Measurements from ENCODE around the gene ZNF442.
"Not testable (repeated sequence)": the region's sequence is repeated elsewhere in the genome, so short reads cannot be mapped to it uniquely, and the experiment has no call there.

Gene ZNF442

DNA sequence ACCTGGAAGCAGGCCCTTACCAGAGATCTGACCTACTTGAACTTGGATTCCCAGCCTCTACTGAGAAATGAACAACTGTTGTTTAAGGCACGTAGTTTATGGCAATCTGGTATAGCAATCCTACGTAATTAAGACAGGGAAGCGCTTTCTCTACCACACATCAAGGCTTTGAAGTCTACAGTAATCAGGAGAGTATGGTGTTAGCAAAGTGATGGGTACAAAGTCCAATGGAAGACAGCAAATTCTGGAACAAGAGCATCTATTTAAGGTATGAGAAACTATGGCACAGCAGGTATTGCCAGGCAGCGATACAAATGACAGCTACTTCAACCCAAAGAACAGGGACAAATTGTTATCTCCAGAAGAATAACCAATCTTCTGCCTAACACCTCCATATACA, 35.1 kb downstream of the ZNF442 start:
- DNase-seq (ENCODE audit: low read depth), result no peak

DNA sequence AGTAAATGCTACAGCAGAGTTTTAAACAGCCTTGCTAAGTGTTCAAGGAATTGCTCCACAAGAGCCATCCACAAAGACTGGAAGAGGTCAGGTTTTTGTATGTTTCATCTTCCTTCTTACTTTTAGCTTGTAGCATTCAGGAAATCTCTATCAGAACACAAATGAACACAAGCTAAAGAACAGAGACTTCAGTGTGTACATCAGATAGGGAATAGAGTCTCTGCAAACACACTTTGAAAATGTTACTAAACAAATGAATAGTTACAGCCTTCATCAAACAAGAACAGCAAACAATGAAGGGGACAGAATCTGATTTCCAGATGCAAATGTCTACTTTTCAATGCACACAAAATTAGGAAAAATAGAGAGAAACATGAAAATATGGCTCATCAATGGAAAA, 39.8 kb downstream of the ZNF442 start:
- no peak for DNase-seq (ENCODE audit: low read depth)

DNA sequence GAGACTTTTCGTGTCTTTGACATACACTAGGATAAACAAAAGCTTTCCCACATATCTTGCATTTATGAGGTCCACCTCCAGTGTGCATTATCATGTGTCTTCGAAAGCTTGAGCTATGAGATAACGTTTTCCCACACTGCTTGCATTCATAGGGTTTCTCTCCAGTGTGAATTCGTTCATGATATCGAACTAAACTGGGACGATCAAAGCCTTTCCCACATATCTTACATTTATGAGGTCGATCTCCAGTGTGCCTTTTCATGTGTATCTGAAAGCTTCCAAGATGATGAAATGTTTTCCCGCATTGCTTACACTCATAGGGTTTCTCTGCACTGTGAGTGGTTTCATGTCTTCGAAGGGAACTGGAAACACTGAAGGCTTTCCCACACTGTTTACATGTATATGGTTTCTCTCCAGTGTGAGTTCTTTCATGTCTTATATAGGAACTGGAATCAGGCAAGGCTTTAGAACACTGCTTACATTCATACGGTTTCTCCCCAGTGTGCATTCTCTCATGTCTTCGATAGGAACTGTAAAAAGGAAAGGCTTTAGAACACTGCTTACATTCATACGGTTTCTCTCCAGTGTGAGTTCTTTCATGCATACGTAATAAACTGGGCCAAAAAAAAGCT, 46.6 kb downstream of the ZNF442 start:
- no peak for DNase-seq (ENCODE audit: low read depth)

DNA sequence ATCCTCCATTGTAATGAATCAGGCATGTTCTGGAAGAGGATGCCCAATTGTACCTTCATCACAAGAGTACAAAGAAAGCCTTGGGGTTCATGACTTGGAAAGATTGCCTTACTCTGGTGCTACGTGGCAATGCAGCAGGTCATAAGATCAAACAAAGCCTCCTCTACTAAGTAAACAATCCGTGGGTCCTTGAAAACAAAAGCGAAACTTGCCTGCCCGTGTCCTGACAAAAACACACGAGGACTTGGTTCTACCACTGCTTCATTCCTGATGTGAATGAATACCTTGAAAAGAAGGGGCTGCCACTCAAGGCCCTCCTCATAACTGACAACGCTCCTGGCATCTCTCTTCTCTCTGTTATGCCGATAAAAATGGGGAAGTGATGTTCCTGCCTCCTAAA, 50.9 kb downstream of the ZNF442 start:
- DNase-seq (ENCODE audit: low read depth), result no peak

DNA sequence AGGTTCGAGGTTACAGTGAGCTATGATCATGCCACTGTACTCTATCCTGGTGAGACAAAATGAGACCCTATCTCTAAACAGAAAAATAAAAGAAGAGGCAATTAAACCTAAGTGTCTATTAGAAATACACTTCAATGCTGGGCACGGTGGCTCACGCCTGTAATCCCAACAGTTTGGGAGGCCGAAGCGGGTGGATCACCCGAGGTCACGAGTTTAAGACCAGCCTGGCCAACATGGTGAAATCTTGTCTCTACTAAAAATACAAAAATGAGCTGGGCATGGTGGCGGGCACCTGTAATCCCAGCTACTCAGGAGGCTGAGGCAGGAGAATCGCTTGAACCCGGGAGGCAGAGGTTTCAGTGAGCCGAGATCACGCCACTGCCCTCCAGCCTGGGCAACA, 56.6 kb downstream of the ZNF442 start:
- not testable (repeated sequence) for DNase-seq (ENCODE audit: low read depth)
